Fibroblast of lung (primary cell): ENCODE measurements around the gene LYPD6B. TPM values are rescaled to one million over a fixed set of nuclear protein-coding genes. Genes with fewer than 3 reads are reported as not detected.

Experiments used
- DNase-seq, 2 donors: peaks; one replicate each; pipeline versions ENCODE4 v3.0.0 to v3.0.0-alpha.2; 2010; ENCODE audit warnings: low read depth in 2 of 2
- H2AFZ ChIP-seq: 2 replicates; pipeline ENCODE4 v1.5.1; 2012; ENCODE audit warnings: low read length, control low read depth, inconsistent platforms
- H3K27ac ChIP-seq: 2 replicates; pipeline ENCODE4 v1.5.1; 2011; ENCODE audit warnings: low read length, control low read depth; ENCODE audit not compliant: insufficient read depth
- H3K27me3 ChIP-seq: 2 replicates; pipeline ENCODE4 v1.5.1; 2011; ENCODE audit warnings: mild to moderate bottlenecking, low read length; ENCODE audit not compliant: control insufficient read depth, insufficient read depth
- H3K36me3 ChIP-seq: 2 replicates; pipeline ENCODE4 v1.5.1; 2011; ENCODE audit warnings: low read length; ENCODE audit not compliant: control insufficient read depth, insufficient read depth
- H3K4me1 ChIP-seq: 2 replicates; pipeline ENCODE4 v1.5.1; 2011; ENCODE audit warnings: low read length; ENCODE audit not compliant: control insufficient read depth, insufficient read depth; ENCODE audit errors: extremely low read depth
- H3K4me2 ChIP-seq: 2 replicates; pipeline ENCODE4 v1.5.1; 2011; ENCODE audit warnings: low read length, control low read depth; ENCODE audit not compliant: insufficient read depth; ENCODE audit errors: extremely low read depth
- H3K4me3 ChIP-seq, 4 experiments: fragments of 200-600 bp in 1 of 4; sonication (generic) in 1 of 4; replicated peaks in 1 of 4; 2 replicates each; pipeline ENCODE4 v1.5.1; 2011 to 2016; ENCODE audit warnings: low read length in 4 of 4, low read depth in 3 of 4, mild to moderate bottlenecking in 3 of 4, control low read depth in 2 of 4, inconsistent platforms in 1 of 4, mixed read lengths in 1 of 4; ENCODE audit not compliant: insufficient read depth in 1 of 4; ENCODE audit errors: control extremely low read depth in 1 of 4
- H3K79me2 ChIP-seq: 2 replicates; pipeline ENCODE4 v1.5.1; 2012; ENCODE audit warnings: mild to moderate bottlenecking, low read length, inconsistent platforms; ENCODE audit not compliant: control insufficient read depth, insufficient read depth
- H3K9ac ChIP-seq: 2 replicates; pipeline ENCODE4 v1.5.1; 2011; ENCODE audit warnings: mild to moderate bottlenecking, low read length, control low read depth; ENCODE audit not compliant: insufficient read depth
- H3K9me3 ChIP-seq: 2 replicates; pipeline ENCODE4 v1.5.1; 2012; ENCODE audit warnings: low read depth, low read length; ENCODE audit not compliant: control insufficient read depth, insufficient read depth
- H4K20me1 ChIP-seq: 2 replicates; pipeline ENCODE4 v1.5.1; 2011; ENCODE audit warnings: low read length; ENCODE audit not compliant: control insufficient read depth, insufficient read depth; ENCODE audit errors: extremely low read depth
- CTCF ChIP-seq, 2 donors: IDR thresholded peaks in 1 of 2; conservative IDR thresholded peaks in 1 of 2; 1 replicate in 1 of 2; 2 replicates in 1 of 2; pipeline ENCODE4 v1.5.1; 2011 to 2012; ENCODE audit warnings: low read length in 2 of 2, control low read depth in 1 of 2, inconsistent platforms in 1 of 2, low read depth in 1 of 2, mild to moderate bottlenecking in 1 of 2
- EZH2 ChIP-seq: IDR thresholded peaks from 2 replicates; pipeline ENCODE4 v1.5.1; 2012; ENCODE audit warnings: low read length, control low read depth, mild to moderate bottlenecking; ENCODE audit errors: missing control alignments
- polyA plus RNA-seq, 2 donors: library from polyadenylated mRNA; depleted of rRNA in 1 of 2; stranded (reverse) in 1 of 2; unstranded in 1 of 2; fragments of >200 nt; gene quantifications; 2 replicates each; pipeline ENCODE4 v1.2.1, GENCODE V29; 2011 to 2012; ENCODE audit warnings: missing spikeins in 1 of 2
- total RNA-seq: library from RNA; depleted of rRNA; stranded (reverse); fragments of >200 nt; gene quantifications from 2 replicates; pipeline ENCODE4 v1.2.1, GENCODE V29; 2014

Gene LYPD6B
- total and polyA plus RNA-seq, 2 donors (not counting 1 experiment from before 2014, with no cell fraction given), result 0.11 TPM; not detected in 1

GRCh38 chr2:149188291-149188690, 149.8 kb downstream of the LYPD6B start:
- H3K9ac ChIP-seq, result no peak overlapping the region
- TF ChIP-seq CTCF (conservative IDR thresholded peaks at IDR 0.05 in 1 of 2, IDR thresholded peaks at IDR 0.05 in 1 of 2; ENCODE audit: low read depth in 1 of 2, low read length in 2 of 2) (no peak), EZH2 (no peak)
- H3K79me2 ChIP-seq, result no peaks in the 10 kb centered on the region
- no peaks in the 10 kb centered on the region for H4K20me1 ChIP-seq
- H3K36me3 ChIP-seq, result no peaks in the 10 kb centered on the region
- no peaks in the 10 kb centered on the region for H3K27me3 ChIP-seq
- no peaks in the 10 kb centered on the region for H3K4me1 ChIP-seq
- no peak overlapping the region for H3K4me3 ChIP-seq
- no peak for DNase-seq
- no peak overlapping the region for H2AFZ ChIP-seq
- no peaks in the 10 kb centered on the region for H3K9me3 ChIP-seq
- no peak overlapping the region for H3K4me2 ChIP-seq
- no peak overlapping the region for H3K27ac ChIP-seq

GRCh38 chr2:149189769-149190168, 151.3 kb downstream of the LYPD6B start:
- Histone ChIP-seq H4K20me1 (no peaks in the 10 kb centered on the region), H3K9me3 (no peaks in the 10 kb centered on the region), H3K79me2 (no peaks in the 10 kb centered on the region), H3K4me1 (no peaks in the 10 kb centered on the region), H2AFZ (no peak overlapping the region), H3K36me3 (no peaks in the 10 kb centered on the region), H3K27ac (no peak overlapping the region), H3K4me2 (no peak overlapping the region), H3K27me3 (no peaks in the 10 kb centered on the region), H3K9ac (no peak overlapping the region), H3K4me3 (no peak overlapping the region)
- DNase-seq, result no peak
- no peak for TF ChIP-seq EZH2
- no peak for TF ChIP-seq CTCF (conservative IDR thresholded peaks at IDR 0.05 in 1 of 2, IDR thresholded peaks at IDR 0.05 in 1 of 2; ENCODE audit: low read depth in 1 of 2, low read length in 2 of 2)

GRCh38 chr2:149191915-149192314, 153.4 kb downstream of the LYPD6B start:
- no peak for DNase-seq
- Histone ChIP-seq H3K9me3 (no peaks in the 10 kb centered on the region), H3K9ac (no peak overlapping the region), H3K4me1 (no peaks in the 10 kb centered on the region), H3K79me2 (no peaks in the 10 kb centered on the region), H3K27me3 (no peaks in the 10 kb centered on the region), H3K27ac (no peak overlapping the region), H4K20me1 (no peaks in the 10 kb centered on the region), H2AFZ (no peak overlapping the region), H3K36me3 (no peaks in the 10 kb centered on the region), H3K4me2 (no peak overlapping the region), H3K4me3 (no peak overlapping the region)
- TF ChIP-seq CTCF (conservative IDR thresholded peaks at IDR 0.05 in 1 of 2, IDR thresholded peaks at IDR 0.05 in 1 of 2; ENCODE audit: low read depth in 1 of 2, low read length in 2 of 2), result no peak
